ENCODE data around the gene TMEM178B. TPM values are rescaled to one million over a fixed set of nuclear protein-coding genes. Genes with fewer than 3 reads are reported as not detected.
"Not testable (repeated sequence)": the region's sequence is repeated elsewhere in the genome, so short reads cannot be mapped to it uniquely, and the experiment has no call there.

The TMEM178B gene
- total RNA-seq, 2 experiments from 2014 or later, result 0.05 to 0.10 TPM

DNA sequence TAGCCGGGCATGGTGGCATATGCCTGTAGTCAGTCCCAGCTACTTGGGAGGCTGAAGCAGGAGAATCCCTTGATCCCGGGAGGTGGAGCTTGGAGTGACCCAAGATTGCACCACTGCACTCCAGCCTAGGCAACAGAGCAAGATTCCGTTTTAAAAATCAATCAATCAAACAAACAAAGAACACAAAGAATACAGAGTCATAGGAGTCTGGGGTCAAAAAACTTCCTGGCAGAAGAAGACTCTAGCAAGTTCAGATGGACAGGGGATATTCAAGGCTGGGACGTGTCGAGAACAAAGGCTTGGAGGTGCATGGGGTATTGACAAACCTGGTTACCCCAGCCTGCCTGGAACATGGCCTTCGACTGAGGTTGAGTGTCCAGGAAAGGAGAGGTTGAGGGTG, 248.5 kb downstream of the TMEM178B start:
- POLR2A ChIA-PET, result no interaction called here
- H3K27me3 Mint-ChIP-seq (ENCODE audit: low read depth), result peaks cover 2% of the 10 kb centered on the region

GRCh38 chr7:141323826-141324225, 250.0 kb downstream of the TMEM178B start:
- ChIA-PET POLR2A (no interaction called here), CTCF (no interaction called here)
- no peak for ATAC-seq
- peaks cover 2% of the 10 kb centered on the region for H3K27me3 Mint-ChIP-seq (ENCODE audit: low read depth)
- DNase-seq, result no peak
- no peaks in the 10 kb centered on the region for H3K4me1 Mint-ChIP-seq (ENCODE audit: low read depth)
- no peak overlapping the region for H3K27ac Mint-ChIP-seq
- H3K4me3 Mint-ChIP-seq, result no peak overlapping the region
- no peaks in the 10 kb centered on the region for H3K36me3 Mint-ChIP-seq (ENCODE audit: low read depth)
- no peaks in the 10 kb centered on the region for H3K9me3 Mint-ChIP-seq (ENCODE audit: insufficient read depth)

More for the DNA sequence above, 248.5 kb downstream of the TMEM178B start:
- Mint-ChIP-seq H3K9me3 (ENCODE audit: insufficient read depth) (no peaks in the 10 kb centered on the region), H3K27ac (no peak overlapping the region), H3K4me3 (no peak overlapping the region), H3K4me1 (ENCODE audit: low read depth) (no peaks in the 10 kb centered on the region), H3K36me3 (ENCODE audit: low read depth) (no peaks in the 10 kb centered on the region)
- no peak for DNase-seq
- CTCF ChIA-PET, result no interaction called here
- ATAC-seq, result no peak

DNA sequence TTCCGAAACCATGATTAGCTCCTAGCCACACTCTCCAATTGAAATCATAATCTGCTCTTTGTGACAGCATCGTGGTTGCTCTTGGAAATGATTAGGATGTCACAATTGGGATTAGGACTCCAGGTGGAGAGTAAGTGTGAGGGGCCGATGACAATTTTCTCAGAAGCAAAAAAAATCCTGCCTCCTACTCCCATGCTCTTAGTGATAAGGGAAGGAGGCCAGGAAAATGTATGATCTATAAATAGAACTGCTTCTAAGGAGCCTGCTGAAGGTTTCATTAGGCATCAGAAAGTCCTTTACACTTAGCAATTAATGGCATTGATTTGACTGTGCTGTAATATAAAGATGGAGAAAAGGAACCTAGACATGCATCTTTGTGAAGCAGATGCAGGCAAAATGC, 251.0 kb downstream of the TMEM178B start:
- H3K27ac Mint-ChIP-seq, result no peak overlapping the region
- H3K9me3 Mint-ChIP-seq (ENCODE audit: insufficient read depth), result no peaks in the 10 kb centered on the region
- no peak for ATAC-seq
- POLR2A ChIA-PET, result no interaction called here
- DNase-seq, result no peak
- CTCF ChIA-PET, result no interaction called here
- no peaks in the 10 kb centered on the region for H3K36me3 Mint-ChIP-seq (ENCODE audit: low read depth)
- H3K4me3 Mint-ChIP-seq, result no peak overlapping the region
- no peaks in the 10 kb centered on the region for H3K4me1 Mint-ChIP-seq (ENCODE audit: low read depth)
- peaks cover 2% of the 10 kb centered on the region for H3K27me3 Mint-ChIP-seq (ENCODE audit: low read depth)

- no peak for ATAC-seq
These were observed 251.4 kb downstream of the TMEM178B start for GRCh38 chr7:141325275-141325674.

DNA sequence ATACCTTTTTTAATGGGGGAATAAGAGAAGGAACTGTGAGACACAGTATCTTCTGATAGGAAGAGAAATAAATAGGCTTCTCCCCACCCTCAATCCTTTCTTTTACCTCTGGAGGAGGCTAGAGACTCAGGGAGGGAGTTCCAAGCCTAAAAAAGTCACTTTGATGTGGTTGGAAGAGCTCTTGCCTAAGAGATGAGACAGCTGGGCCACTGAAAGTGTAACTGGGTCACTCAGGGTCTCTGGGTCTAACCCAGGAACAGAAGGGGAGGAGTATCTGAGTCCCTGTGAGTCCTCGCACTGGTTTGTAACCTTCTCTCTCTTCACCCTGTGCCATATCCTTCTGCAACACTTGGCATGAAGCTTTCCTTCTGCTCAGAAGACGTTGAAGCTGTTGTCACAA, 254.4 kb downstream of the TMEM178B start:
- H3K4me1 Mint-ChIP-seq (ENCODE audit: low read depth), result no peaks in the 10 kb centered on the region
- H3K27me3 Mint-ChIP-seq (ENCODE audit: low read depth), result peaks cover 2% of the 10 kb centered on the region
- ChIA-PET POLR2A (no interaction called here), CTCF (no interaction called here)
- ATAC-seq, result no peak
- H3K9me3 Mint-ChIP-seq (ENCODE audit: insufficient read depth), result no peaks in the 10 kb centered on the region
- no peaks in the 10 kb centered on the region for H3K36me3 Mint-ChIP-seq (ENCODE audit: low read depth)
- no peak for DNase-seq
- no peak overlapping the region for H3K4me3 Mint-ChIP-seq
- no peak overlapping the region for H3K27ac Mint-ChIP-seq

More at GRCh38 chr7:141325275-141325674, 251.4 kb downstream of the TMEM178B start:
- Mint-ChIP-seq H3K27ac (no peak overlapping the region), H3K4me1 (ENCODE audit: low read depth) (no peaks in the 10 kb centered on the region), H3K4me3 (no peak overlapping the region), H3K36me3 (ENCODE audit: low read depth) (no peaks in the 10 kb centered on the region), H3K9me3 (ENCODE audit: insufficient read depth) (no peaks in the 10 kb centered on the region), H3K27me3 (ENCODE audit: low read depth) (peaks cover 2% of the 10 kb centered on the region)
- no peak for DNase-seq
- ChIA-PET POLR2A (no interaction called here), CTCF (no interaction called here)

- POLR2A ChIA-PET; ATAC-seq; DNase-seq; H3K9me3 Mint-ChIP-seq (ENCODE audit: insufficient read depth); H3K36me3 Mint-ChIP-seq (ENCODE audit: low read depth); H3K27ac Mint-ChIP-seq; H3K27me3 Mint-ChIP-seq (ENCODE audit: low read depth); H3K4me1 Mint-ChIP-seq (ENCODE audit: low read depth); CTCF ChIA-PET; H3K4me3 Mint-ChIP-seq: not testable (repeated sequence)
These were observed 256.4 kb downstream of the TMEM178B start for GRCh38 chr7:141330285-141330684.

DNA sequence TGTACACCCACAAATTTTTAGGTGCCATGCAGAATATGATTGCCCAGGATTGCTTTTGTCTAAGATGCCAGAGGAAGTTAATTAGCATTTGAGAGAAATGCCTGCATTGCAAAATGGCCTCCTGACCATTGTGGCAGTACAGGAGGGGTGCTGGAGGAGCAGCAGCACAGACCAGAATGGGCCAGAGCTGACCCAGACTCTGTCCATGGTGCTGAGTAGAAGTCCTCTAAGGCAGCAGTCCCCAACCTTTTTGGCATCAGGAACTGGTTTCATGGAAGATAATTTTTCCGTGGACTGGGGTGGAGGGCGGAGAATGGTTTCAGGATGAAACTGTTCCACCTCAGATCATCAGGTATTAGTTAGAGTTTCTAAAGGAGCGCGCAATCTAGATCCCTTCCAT, 259.6 kb downstream of the TMEM178B start:
- H3K4me3 Mint-ChIP-seq, result no peak overlapping the region
- no peaks in the 10 kb centered on the region for H3K27me3 Mint-ChIP-seq (ENCODE audit: low read depth)
- H3K4me1 Mint-ChIP-seq (ENCODE audit: low read depth), result no peaks in the 10 kb centered on the region
- DNase-seq, result no peak
- ChIA-PET CTCF (no interaction called here), POLR2A (no interaction called here)
- H3K36me3 Mint-ChIP-seq (ENCODE audit: low read depth), result peaks cover 2% of the 10 kb centered on the region
- H3K9me3 Mint-ChIP-seq (ENCODE audit: insufficient read depth), result no peaks in the 10 kb centered on the region
- no peak overlapping the region for H3K27ac Mint-ChIP-seq
- no peak for ATAC-seq

DNA sequence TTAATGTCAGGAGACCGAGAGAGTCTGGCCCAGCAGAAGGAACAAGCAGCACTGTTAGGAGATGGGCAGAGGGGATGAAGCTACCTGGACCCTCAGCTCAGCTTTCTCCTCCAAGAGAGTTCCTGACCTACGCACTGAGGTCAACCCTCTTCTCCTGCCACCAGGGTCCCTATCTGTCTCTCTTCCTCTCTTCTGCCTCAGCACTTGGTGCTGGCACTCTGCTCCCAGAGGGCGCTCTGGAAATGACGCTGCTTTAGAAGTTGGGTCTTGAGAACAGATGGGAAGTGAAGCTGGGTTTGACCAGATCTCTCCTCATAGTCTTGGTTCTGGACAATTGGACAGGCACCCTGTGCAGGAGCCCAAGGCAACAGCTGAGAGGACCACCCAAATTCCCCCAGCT, 261.3 kb downstream of the TMEM178B start:
- H3K27me3 Mint-ChIP-seq (ENCODE audit: low read depth), result no peaks in the 10 kb centered on the region
- no peak overlapping the region for H3K4me3 Mint-ChIP-seq
- DNase-seq (no peak), ATAC-seq (no peak)
- H3K9me3 Mint-ChIP-seq (ENCODE audit: insufficient read depth), result no peaks in the 10 kb centered on the region
- ChIA-PET POLR2A (no interaction called here), CTCF (no interaction called here)
- no peaks in the 10 kb centered on the region for H3K4me1 Mint-ChIP-seq (ENCODE audit: low read depth)
- peaks cover 2% of the 10 kb centered on the region for H3K36me3 Mint-ChIP-seq (ENCODE audit: low read depth)
- H3K27ac Mint-ChIP-seq, result no peak overlapping the region

DNA sequence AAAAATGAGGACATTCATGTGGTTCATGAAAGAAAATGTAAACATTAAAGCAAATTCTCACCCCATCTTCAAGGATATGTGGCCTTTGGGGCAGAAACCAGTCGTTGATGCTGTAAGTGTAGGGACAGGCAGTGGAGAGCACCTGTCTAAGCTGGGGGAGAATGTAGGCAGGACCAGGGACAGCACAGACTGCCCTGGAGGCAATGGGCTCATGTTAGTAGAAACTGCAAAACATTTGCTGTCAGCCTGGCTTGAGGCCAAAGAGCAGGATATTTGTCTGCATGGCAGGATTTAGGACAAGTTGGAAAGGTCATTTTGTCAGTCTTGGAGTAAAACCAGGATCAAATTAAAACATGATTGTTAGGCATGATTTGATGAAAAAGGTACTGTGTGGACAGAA, 265.7 kb downstream of the TMEM178B start:
- CTCF ChIA-PET, result no interaction called here
- POLR2A ChIA-PET, result no interaction called here
- no peaks in the 10 kb centered on the region for H3K27me3 Mint-ChIP-seq (ENCODE audit: low read depth)

GRCh38 chr7:141340991-141341390, 267.1 kb downstream of the TMEM178B start:
- H3K4me1 Mint-ChIP-seq (ENCODE audit: low read depth), result no peaks in the 10 kb centered on the region
- no peaks in the 10 kb centered on the region for H3K27me3 Mint-ChIP-seq (ENCODE audit: low read depth)
- CTCF ChIA-PET, result no interaction called here
- no peak overlapping the region for H3K27ac Mint-ChIP-seq
- no peaks in the 10 kb centered on the region for H3K9me3 Mint-ChIP-seq (ENCODE audit: insufficient read depth)
- ATAC-seq, result no peak
- no peak for DNase-seq
- H3K4me3 Mint-ChIP-seq, result no peak overlapping the region
- POLR2A ChIA-PET, result interaction anchor here (1.1 kb wide), 1 partner anchor 360 kb away, joined by 4 read pairs; no protein-coding TSS in a partner anchor
- H3K36me3 Mint-ChIP-seq (ENCODE audit: low read depth), result peaks cover 2% of the 10 kb centered on the region

More for the DNA sequence above, 265.7 kb downstream of the TMEM178B start:
- ATAC-seq (no peak), DNase-seq (no peak)
- H3K4me1 Mint-ChIP-seq (ENCODE audit: low read depth), result no peaks in the 10 kb centered on the region
- H3K9me3 Mint-ChIP-seq (ENCODE audit: insufficient read depth), result no peaks in the 10 kb centered on the region
- no peak overlapping the region for H3K27ac Mint-ChIP-seq
- peaks cover 2% of the 10 kb centered on the region for H3K36me3 Mint-ChIP-seq (ENCODE audit: low read depth)
- H3K4me3 Mint-ChIP-seq, result no peak overlapping the region

DNA sequence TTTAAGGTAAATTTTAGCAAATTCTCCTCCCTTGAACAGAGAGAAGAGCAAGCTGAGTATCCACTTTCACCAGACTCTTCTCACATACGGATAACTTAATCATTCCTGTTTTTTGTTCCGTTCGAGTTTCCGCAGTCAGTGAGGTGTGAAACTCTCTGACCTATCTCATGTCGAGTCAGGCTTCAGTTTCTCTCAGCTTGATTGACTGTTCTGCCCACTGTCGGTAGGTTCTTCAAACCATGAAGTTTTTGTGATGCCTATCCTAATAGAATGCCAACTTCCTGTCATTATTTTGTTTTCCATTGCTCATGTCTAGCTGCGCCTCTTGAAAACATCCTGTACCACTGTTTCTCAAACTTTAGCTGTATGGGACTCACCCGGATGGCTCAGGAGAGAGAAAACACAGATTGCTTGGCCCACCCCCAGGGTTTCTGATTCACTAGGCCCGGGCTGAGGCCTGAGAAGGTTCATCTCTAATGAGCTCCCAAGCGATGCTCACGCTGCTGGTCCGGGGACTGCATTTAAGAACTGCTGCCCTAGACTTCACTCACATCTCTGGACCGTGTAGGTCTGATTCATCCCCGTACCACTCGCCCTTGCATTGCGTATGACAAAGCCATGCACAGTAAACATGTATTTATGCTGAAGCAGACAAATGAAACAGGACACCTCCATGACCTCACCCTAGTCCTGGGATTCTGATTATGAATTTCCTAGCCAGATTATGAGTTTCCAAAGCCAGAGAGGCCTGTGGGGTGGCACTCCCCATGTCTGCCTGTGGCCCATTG, 269.0 kb downstream of the TMEM178B start:
- ChIA-PET CTCF (no interaction called here), POLR2A (no interaction called here)
- DNase-seq (no peak), ATAC-seq (no peak)
- H3K4me3 Mint-ChIP-seq, result no peak overlapping the region
- H3K4me1 Mint-ChIP-seq (ENCODE audit: low read depth), result no peaks in the 10 kb centered on the region
- H3K36me3 Mint-ChIP-seq (ENCODE audit: low read depth), result no peaks in the 10 kb centered on the region
- H3K27ac Mint-ChIP-seq, result no peak overlapping the region
- H3K9me3 Mint-ChIP-seq (ENCODE audit: insufficient read depth), result no peaks in the 10 kb centered on the region
- H3K27me3 Mint-ChIP-seq (ENCODE audit: low read depth), result no peaks in the 10 kb centered on the region

GRCh38 chr7:141344153-141344935, 270.5 kb downstream of the TMEM178B start:
- ATAC-seq, result no peak
- ChIA-PET POLR2A (no interaction called here), CTCF (interaction anchor here (0.6 kb wide), 1 partner anchor 27 kb away, joined by 3 read pairs; no protein-coding TSS in a partner anchor)
- H3K9me3 Mint-ChIP-seq (ENCODE audit: insufficient read depth), result no peaks in the 10 kb centered on the region
- no peaks in the 10 kb centered on the region for H3K27me3 Mint-ChIP-seq (ENCODE audit: low read depth)
- H3K27ac Mint-ChIP-seq, result no peak overlapping the region
- no peak for DNase-seq
- H3K4me1 Mint-ChIP-seq (ENCODE audit: low read depth), result no peaks in the 10 kb centered on the region
- no peaks in the 10 kb centered on the region for H3K36me3 Mint-ChIP-seq (ENCODE audit: low read depth)
- no peak overlapping the region for H3K4me3 Mint-ChIP-seq
